ENCODE measurements around the gene SLC10A6. TPM values are rescaled to one million over a fixed set of nuclear protein-coding genes. Genes with fewer than 3 reads are reported as not detected.

SLC10A6 gene
- total RNA-seq, 1 experiment from 2014 or later, result not detected

DNA sequence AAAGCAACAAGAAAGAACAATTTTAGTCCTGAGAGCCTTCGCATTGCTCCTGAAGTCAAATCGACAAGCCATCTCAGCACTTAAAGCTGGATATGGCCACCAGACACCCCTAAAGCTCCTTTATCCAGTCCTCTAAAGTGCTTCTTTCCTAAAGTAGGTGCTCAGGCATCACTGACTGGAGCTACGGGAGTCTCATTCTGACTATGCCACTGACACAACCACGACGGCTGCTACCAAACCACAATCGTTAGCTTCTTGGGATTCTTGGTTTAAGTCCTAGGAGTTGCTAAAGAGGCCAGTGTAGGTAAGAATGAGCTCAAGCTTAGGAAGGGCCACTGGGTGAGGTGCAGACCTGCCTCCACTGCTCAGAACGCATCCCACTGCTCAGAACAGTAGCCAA lies 1.0 kb downstream of the SLC10A6 start:
- CTCF ChIA-PET, result no interaction called here
- BruUV-seq (replicated peaks), result no TSS peak

DNA sequence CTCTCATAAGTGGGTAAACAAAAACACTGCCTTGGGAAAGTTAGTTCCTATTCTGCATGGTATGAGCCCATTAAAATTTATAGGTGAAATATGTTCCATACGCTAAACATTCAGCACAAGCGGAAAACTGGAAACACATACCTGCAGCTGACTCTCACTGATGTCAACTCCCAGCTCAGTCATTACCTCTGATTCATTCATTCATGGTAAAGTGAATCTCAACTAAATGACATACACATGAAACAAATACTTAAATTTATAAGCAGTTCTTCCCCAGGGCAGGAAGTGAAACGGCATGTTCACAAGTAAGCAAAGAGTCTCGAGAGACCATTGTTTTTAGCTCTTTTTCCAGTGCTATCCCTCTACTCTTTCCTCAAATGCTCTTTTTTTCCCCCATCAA lies 1.6 kb downstream of the SLC10A6 start:
- no peaks in the 10 kb centered on the region for H3K9me3 ChIP-seq (ENCODE audit: control insufficient read depth, insufficient read depth, low read depth, low read length)
- POLR2A ChIA-PET, result interaction anchor here (0.5 kb wide), 1 partner anchor 11 kb away, joined by 9 read pairs; no protein-coding TSS in a partner anchor
- in situ Hi-C loops (cut with HindIII; ENCODE audit: low pct_unique_long_range_greater_than_20kb, low sequenced_read_pairs), result no loop called here
- H3K4me1 ChIP-seq (ENCODE audit: control insufficient read depth, insufficient read depth, low read length), result no peaks in the 10 kb centered on the region
- no peak overlapping the region for H3K4me3 ChIP-seq (ENCODE audit: low read depth in 2 of 2, low read length in 2 of 2)
- no peaks in the 10 kb centered on the region for H3K27me3 ChIP-seq (ENCODE audit: control insufficient read depth, insufficient read depth, low read length)
- BruUV-seq (replicated peaks), result no TSS peak
- no peak for DNase-seq (ENCODE audit: low read depth, low spot score)
- CTCF ChIA-PET, result no interaction called here
- no peak for TF ChIP-seq REST (IDR thresholded peaks at IDR 0.05; ENCODE audit: insufficient read depth in 1 of 2, low read depth in 2 of 2, low read length in 1 of 2)
- no peak for TF ChIP-seq SIN3A (IDR thresholded peaks at IDR 0.05; ENCODE audit: borderline replicate concordance, insufficient read depth, low read depth, low read length)
- TF ChIP-seq TCF7L2 (IDR thresholded peaks at IDR 0.05; ENCODE audit: low read depth, low read length), result no peak
- TF ChIP-seq POLR2AphosphoS5 (IDR thresholded peaks at IDR 0.05; ENCODE audit: low read depth, low read length), result no peak
- TF ChIP-seq, protein P1, sequence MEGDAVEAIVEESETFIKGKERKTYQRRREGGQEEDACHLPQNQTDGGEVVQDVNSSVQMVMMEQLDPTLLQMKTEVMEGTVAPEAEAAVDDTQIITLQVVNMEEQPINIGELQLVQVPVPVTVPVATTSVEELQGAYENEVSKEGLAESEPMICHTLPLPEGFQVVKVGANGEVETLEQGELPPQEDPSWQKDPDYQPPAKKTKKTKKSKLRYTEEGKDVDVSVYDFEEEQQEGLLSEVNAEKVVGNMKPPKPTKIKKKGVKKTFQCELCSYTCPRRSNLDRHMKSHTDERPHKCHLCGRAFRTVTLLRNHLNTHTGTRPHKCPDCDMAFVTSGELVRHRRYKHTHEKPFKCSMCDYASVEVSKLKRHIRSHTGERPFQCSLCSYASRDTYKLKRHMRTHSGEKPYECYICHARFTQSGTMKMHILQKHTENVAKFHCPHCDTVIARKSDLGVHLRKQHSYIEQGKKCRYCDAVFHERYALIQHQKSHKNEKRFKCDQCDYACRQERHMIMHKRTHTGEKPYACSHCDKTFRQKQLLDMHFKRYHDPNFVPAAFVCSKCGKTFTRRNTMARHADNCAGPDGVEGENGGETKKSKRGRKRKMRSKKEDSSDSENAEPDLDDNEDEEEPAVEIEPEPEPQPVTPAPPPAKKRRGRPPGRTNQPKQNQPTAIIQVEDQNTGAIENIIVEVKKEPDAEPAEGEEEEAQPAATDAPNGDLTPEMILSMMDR (IDR thresholded peaks at IDR 0.05), result no peak
- no peak for ATAC-seq
- intact Hi-C loops (cut with micrococcal nuclease; ENCODE audit: unreplicated experiment), result no loop called here
- no peaks in the 10 kb centered on the region for H3K36me3 ChIP-seq (ENCODE audit: control insufficient read depth, insufficient read depth, low read length)
- H3K27ac ChIP-seq (ENCODE audit: low read length), result no peak overlapping the region

More for the DNA sequence above, 1.0 kb downstream of the SLC10A6 start:
- in situ Hi-C loops (cut with HindIII; ENCODE audit: low pct_unique_long_range_greater_than_20kb, low sequenced_read_pairs), result no loop called here
- no peak overlapping the region for H3K4me3 ChIP-seq (ENCODE audit: low read depth in 2 of 2, low read length in 2 of 2)
- H3K27ac ChIP-seq (ENCODE audit: low read length), result no peak overlapping the region
- TF ChIP-seq, protein P1 (IDR thresholded peaks at IDR 0.05), result no peak
- TF ChIP-seq SIN3A (IDR thresholded peaks at IDR 0.05; ENCODE audit: borderline replicate concordance, insufficient read depth, low read depth, low read length) (no peak), REST (IDR thresholded peaks at IDR 0.05; ENCODE audit: insufficient read depth in 1 of 2, low read depth in 2 of 2, low read length in 1 of 2) (no peak), TCF7L2 (IDR thresholded peaks at IDR 0.05; ENCODE audit: low read depth, low read length) (no peak), POLR2AphosphoS5 (IDR thresholded peaks at IDR 0.05; ENCODE audit: low read depth, low read length) (no peak)
- POLR2A ChIA-PET, result interaction anchor here (0.5 kb wide), 1 partner anchor 10 kb away, joined by 9 read pairs; no protein-coding TSS in a partner anchor
- no peaks in the 10 kb centered on the region for H3K4me1 ChIP-seq (ENCODE audit: control insufficient read depth, insufficient read depth, low read length)
- DNase-seq (ENCODE audit: low read depth, low spot score), result no peak
- H3K9me3 ChIP-seq (ENCODE audit: control insufficient read depth, insufficient read depth, low read depth, low read length), result no peaks in the 10 kb centered on the region
- no peaks in the 10 kb centered on the region for H3K36me3 ChIP-seq (ENCODE audit: control insufficient read depth, insufficient read depth, low read length)
- intact Hi-C loops (cut with micrococcal nuclease; ENCODE audit: unreplicated experiment), result no loop called here
- ATAC-seq, result no peak
- no peaks in the 10 kb centered on the region for H3K27me3 ChIP-seq (ENCODE audit: control insufficient read depth, insufficient read depth, low read length)
